CD14-positive monocyte (primary cell): ENCODE results near the gene B4GALNT4. TPM values are rescaled to one million over a fixed set of nuclear protein-coding genes. Genes with fewer than 3 reads are reported as not detected.
A peak's percentile ranks its signal among the peaks of the same experiment; 100 is the strongest.
"Not testable (repeated sequence)": the region's sequence is repeated elsewhere in the genome, so short reads cannot be mapped to it uniquely, and the experiment has no call there.

Experiments
- DNase-seq, 3 donors: peaks; one replicate each; pipeline ENCODE4 v3.0.0-alpha.2; 2011 to 2022
- H2AFZ ChIP-seq: 2 replicates; pipeline ENCODE4 v1.6.0; 2012; ENCODE audit warnings: mild to moderate bottlenecking, low read depth, low read length, inconsistent platforms; ENCODE audit not compliant: insufficient read depth, poor library complexity, severe bottlenecking
- H3K27ac ChIP-seq, 2 donors: 1 replicate in 1 of 2; 2 replicates in 1 of 2; pipeline ENCODE4 v1.5.1; 2012 to 2013; ENCODE audit warnings: low read length in 2 of 2, control low read depth in 1 of 2, inconsistent platforms in 1 of 2, low read depth in 1 of 2, mild to moderate bottlenecking in 1 of 2
- H3K27me3 ChIP-seq, 2 donors: one replicate each; pipeline versions ENCODE4 v1.6.0 to v1.6.1; 2011 to 2013; ENCODE audit warnings: low read length in 2 of 2; ENCODE audit not compliant: control insufficient read depth in 2 of 2, insufficient read depth in 2 of 2
- H3K36me3 ChIP-seq, 2 donors: replicated peaks in 1 of 2; 1 replicate in 1 of 2; 2 replicates in 1 of 2; pipeline versions ENCODE4 v1.5.1 to v1.6.1; 2012 to 2013; ENCODE audit warnings: low read length in 2 of 2, control low read depth in 1 of 2, inconsistent platforms in 1 of 2, mild to moderate bottlenecking in 1 of 2; ENCODE audit not compliant: insufficient read depth in 2 of 2, control insufficient read depth in 1 of 2
- H3K4me1 ChIP-seq, 2 donors: 1 replicate in 1 of 2; 2 replicates in 1 of 2; pipeline versions ENCODE4 v1.5.1 to v1.6.1; 2012 to 2013; ENCODE audit warnings: low read length in 2 of 2, control low read depth in 1 of 2, inconsistent platforms in 1 of 2, mild to moderate bottlenecking in 1 of 2, moderate library complexity in 1 of 2; ENCODE audit not compliant: insufficient read depth in 2 of 2, control insufficient read depth in 1 of 2
- H3K4me2 ChIP-seq: replicated peaks from 2 replicates; pipeline ENCODE3; 2012; ENCODE audit warnings: low read length, moderate library complexity, mild to moderate bottlenecking; ENCODE audit not compliant: poor library complexity, severe bottlenecking; ENCODE audit errors: extremely low read depth
- H3K4me3 ChIP-seq, 3 experiments: fragments of 200-600 bp in 1 of 3; sonication (generic) in 1 of 3; replicated peaks in 1 of 3; 1 replicate in 2 of 3; 2 replicates in 1 of 3; pipeline ENCODE4 v1.5.1; 2011 to 2013; ENCODE audit warnings: low read length in 3 of 3, mild to moderate bottlenecking in 3 of 3, control low read depth in 2 of 3, low read depth in 2 of 3, inconsistent platforms in 1 of 3, moderate library complexity in 1 of 3
- H3K79me2 ChIP-seq: 2 replicates; pipeline ENCODE4 v1.6.0; 2012; ENCODE audit warnings: mild to moderate bottlenecking, control low read depth, inconsistent platforms, low read length, moderate library complexity; ENCODE audit not compliant: insufficient read depth
- H3K9ac ChIP-seq: 2 replicates; pipeline ENCODE4 v1.6.0; 2017; ENCODE audit warnings: low read length, mild to moderate bottlenecking; ENCODE audit not compliant: insufficient read depth, poor library complexity, severe bottlenecking
- H3K9me3 ChIP-seq, 2 donors: replicated peaks in 1 of 2; 1 replicate in 1 of 2; 2 replicates in 1 of 2; pipeline versions ENCODE4 v1.5.1 to v1.6.1; 2012 to 2013; ENCODE audit warnings: low read length in 2 of 2, control low read depth in 1 of 2; ENCODE audit not compliant: control insufficient read depth in 1 of 2, insufficient read depth in 1 of 2
- H4K20me1 ChIP-seq: 2 replicates; pipeline ENCODE4 v1.6.0; 2012; ENCODE audit warnings: mild to moderate bottlenecking, low read length, control low read depth, moderate library complexity; ENCODE audit not compliant: insufficient read depth
- H3K27ac Mint-ChIP-seq, 7 donors: one replicate each; pipeline ENCODE4 v1.8.0; 2020; ENCODE audit warnings: mild to moderate bottlenecking in 7 of 7, mixed read lengths in 7 of 7, moderate library complexity in 6 of 7, inconsistent platforms in 2 of 7
- H3K27me3 Mint-ChIP-seq, 3 donors: one replicate each; pipeline ENCODE4 v1.8.0; 2021 to 2022; ENCODE audit warnings: low read depth in 3 of 3, mild to moderate bottlenecking in 3 of 3, mixed read lengths in 3 of 3, moderate library complexity in 3 of 3, inconsistent platforms in 1 of 3
- H3K36me3 Mint-ChIP-seq, 2 donors: one replicate each; pipeline ENCODE4 v1.8.0; 2020; ENCODE audit warnings: mixed read lengths in 2 of 2, inconsistent platforms in 1 of 2, mild to moderate bottlenecking in 1 of 2
- H3K4me1 Mint-ChIP-seq: one replicate; pipeline ENCODE4 v1.8.0; 2020; ENCODE audit warnings: mild to moderate bottlenecking, mixed read lengths
- H3K4me3 Mint-ChIP-seq, 2 donors: one replicate each; pipeline ENCODE4 v1.8.0; 2020; ENCODE audit warnings: mild to moderate bottlenecking in 2 of 2, mixed read lengths in 2 of 2, moderate library complexity in 1 of 2
- H3K9me3 Mint-ChIP-seq, 7 donors: one replicate each; pipeline ENCODE4 v1.8.0; 2020 to 2022; ENCODE audit warnings: mixed read lengths in 7 of 7, mild to moderate bottlenecking in 6 of 7, moderate library complexity in 6 of 7, inconsistent platforms in 2 of 7
- WGBS: methylation state at CpG from one replicate; pipeline ENCODE4 v1.1.5; 2013; ENCODE audit warnings: missing lambda C conversion rate; ENCODE audit not compliant: insufficient coverage; 5-methylcytosine and 5-hydroxymethylcytosine counted together
- intact Hi-C, 2 donors: fragments of 100-400 bp; cut with micrococcal nuclease; formaldehyde crosslinking; loops; one replicate each; pipeline versions ENCODE4 v1.15.0 to v1.15.1; 2023
- polyA minus RNA-seq: library from RNA; depleted of rRNA, polyadenylated mRNA; stranded (reverse); fragments of >200 nt; gene quantifications from 2 replicates; pipeline ENCODE4 v1.2.3, GENCODE V29; 2012
- polyA plus RNA-seq, 3 donors: library from polyadenylated mRNA; depleted of rRNA in 1 of 3; unstranded in 2 of 3; stranded (reverse) in 1 of 3; fragments of 300-500 nt in 2 of 3; fragments of >200 nt in 1 of 3; fragmentation: Illumina TruSeq in 2 of 3; gene quantifications; 1 replicate in 2 of 3; 2 replicates in 1 of 3; pipeline ENCODE4 v1.2.3, GENCODE V29; 2012 to 2021
- total RNA-seq, 12 experiments: library from RNA in 1 of 12; stranded (reverse) in 1 of 12; fragments of 120-200 nt in 1 of 12; gene quantifications; one replicate each; pipeline ENCODE4 v1.2.4 and lab custom pipeline; 2013 to 2026; ENCODE audit warnings: mixed read lengths in 6 of 12, inconsistent platforms in 1 of 12
- TF ChIP-seq, protein P1 (sequence below): fragments of 200-600 bp; IDR thresholded peaks from one replicate; pipeline ENCODE4 v1.8.0; 2022; ENCODE audit warnings: antibody characterized with exemption, mild to moderate bottlenecking

The B4GALNT4 gene, protein sequence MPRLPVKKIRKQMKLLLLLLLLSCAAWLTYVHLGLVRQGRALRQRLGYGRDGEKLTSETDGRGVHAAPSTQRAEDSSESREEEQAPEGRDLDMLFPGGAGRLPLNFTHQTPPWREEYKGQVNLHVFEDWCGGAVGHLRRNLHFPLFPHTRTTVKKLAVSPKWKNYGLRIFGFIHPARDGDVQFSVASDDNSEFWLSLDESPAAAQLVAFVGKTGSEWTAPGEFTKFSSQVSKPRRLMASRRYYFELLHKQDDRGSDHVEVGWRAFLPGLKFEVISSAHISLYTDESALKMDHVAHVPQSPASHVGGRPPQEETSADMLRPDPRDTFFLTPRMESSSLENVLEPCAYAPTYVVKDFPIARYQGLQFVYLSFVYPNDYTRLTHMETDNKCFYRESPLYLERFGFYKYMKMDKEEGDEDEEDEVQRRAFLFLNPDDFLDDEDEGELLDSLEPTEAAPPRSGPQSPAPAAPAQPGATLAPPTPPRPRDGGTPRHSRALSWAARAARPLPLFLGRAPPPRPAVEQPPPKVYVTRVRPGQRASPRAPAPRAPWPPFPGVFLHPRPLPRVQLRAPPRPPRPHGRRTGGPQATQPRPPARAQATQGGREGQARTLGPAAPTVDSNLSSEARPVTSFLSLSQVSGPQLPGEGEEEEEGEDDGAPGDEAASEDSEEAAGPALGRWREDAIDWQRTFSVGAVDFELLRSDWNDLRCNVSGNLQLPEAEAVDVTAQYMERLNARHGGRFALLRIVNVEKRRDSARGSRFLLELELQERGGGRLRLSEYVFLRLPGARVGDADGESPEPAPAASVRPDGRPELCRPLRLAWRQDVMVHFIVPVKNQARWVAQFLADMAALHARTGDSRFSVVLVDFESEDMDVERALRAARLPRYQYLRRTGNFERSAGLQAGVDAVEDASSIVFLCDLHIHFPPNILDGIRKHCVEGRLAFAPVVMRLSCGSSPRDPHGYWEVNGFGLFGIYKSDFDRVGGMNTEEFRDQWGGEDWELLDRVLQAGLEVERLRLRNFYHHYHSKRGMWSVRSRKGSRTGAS
- total RNA-seq (2013) = 0.12 TPM
- not detected for polyA plus RNA-seq
- polyA minus RNA-seq = 0.42 and 0.56 TPM in 2 replicates
- 0 to 10.2 (median 0.07) reads per million in 11 experiments for total RNA-seq (lab: John Stamatoyannopoulos, UW)

DNA sequence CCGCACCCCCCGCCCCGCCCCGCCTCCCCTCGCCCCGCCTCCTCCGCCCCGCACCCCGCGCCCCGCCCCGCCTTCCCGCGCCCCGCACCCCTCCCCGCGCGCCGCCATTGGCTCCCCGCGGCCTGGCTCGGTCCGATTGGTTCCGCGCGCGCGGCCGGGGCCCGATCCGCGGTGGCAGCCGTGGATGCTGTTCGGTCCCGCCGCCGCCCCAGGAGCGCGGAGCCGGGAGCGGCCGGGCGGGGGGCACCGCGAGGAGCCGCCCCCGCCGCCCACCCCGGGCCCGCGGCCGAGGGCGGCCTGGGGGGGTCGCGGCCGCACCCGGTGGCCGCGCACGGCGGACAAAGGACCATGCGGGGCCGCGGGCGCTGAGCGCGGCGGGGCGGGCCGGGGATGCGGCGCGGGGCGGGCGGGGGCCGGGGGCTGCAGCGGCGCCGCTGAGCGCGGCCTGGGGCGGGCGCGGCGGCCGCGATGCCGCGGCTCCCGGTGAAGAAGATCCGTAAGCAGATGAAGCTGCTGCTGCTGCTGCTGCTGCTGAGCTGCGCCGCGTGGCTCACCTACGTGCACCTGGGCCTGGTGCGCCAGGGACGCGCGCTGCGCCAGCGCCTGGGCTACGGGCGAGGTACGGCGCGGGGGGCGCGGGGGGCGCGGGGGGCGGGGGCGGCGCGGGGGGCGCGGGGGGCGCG lies at the start of gene B4GALNT4:
B4GALNT4 (plus strand) TSS at position 164 of the 683 bp plus-strand sequence; CDS start at position 469, 305 bp downstream.
- 0% methylated on average over 81 of the region's 118 CpGs for WGBS
- H3K9me3 ChIP-seq = peaks cover 0 to 7% of the 10 kb centered on the region in 2 donors
- H3K4me2 ChIP-seq = no peak within 1 kb of the TSS
- peaks cover 22 to 38% of the 10 kb centered on the region in 2 donors for H3K27me3 ChIP-seq
- H3K9ac ChIP-seq = no peak within 1 kb of the TSS
- H3K4me3 ChIP-seq = no peak within 1 kb of the TSS
- H3K36me3 Mint-ChIP-seq = peaks cover 0 to 4% of the 10 kb centered on the region in 2 donors
- no peak within 1 kb of the TSS for H3K27ac Mint-ChIP-seq
- no peaks in the 10 kb centered on the region for H4K20me1 ChIP-seq
- peaks cover 3% of the 10 kb centered on the region for H3K4me1 Mint-ChIP-seq
- DNase-seq = no peak
- H3K27ac ChIP-seq = no peak within 1 kb of the TSS
- H3K36me3 ChIP-seq = no peaks in the 10 kb centered on the region
- H3K79me2 ChIP-seq = no peaks in the 10 kb centered on the region
- peak within 1 kb of the TSS; percentile 48 to 81 for H3K4me3 Mint-ChIP-seq
- H3K9me3 Mint-ChIP-seq = peaks cover 0 to 20% (median 7%) of the 10 kb centered on the region in 7 donors
- no peaks in the 10 kb centered on the region for H3K4me1 ChIP-seq
- peaks cover 44 to 64% (median 55%) of the 10 kb centered on the region in 3 donors for H3K27me3 Mint-ChIP-seq
- TF ChIP-seq, protein P1, sequence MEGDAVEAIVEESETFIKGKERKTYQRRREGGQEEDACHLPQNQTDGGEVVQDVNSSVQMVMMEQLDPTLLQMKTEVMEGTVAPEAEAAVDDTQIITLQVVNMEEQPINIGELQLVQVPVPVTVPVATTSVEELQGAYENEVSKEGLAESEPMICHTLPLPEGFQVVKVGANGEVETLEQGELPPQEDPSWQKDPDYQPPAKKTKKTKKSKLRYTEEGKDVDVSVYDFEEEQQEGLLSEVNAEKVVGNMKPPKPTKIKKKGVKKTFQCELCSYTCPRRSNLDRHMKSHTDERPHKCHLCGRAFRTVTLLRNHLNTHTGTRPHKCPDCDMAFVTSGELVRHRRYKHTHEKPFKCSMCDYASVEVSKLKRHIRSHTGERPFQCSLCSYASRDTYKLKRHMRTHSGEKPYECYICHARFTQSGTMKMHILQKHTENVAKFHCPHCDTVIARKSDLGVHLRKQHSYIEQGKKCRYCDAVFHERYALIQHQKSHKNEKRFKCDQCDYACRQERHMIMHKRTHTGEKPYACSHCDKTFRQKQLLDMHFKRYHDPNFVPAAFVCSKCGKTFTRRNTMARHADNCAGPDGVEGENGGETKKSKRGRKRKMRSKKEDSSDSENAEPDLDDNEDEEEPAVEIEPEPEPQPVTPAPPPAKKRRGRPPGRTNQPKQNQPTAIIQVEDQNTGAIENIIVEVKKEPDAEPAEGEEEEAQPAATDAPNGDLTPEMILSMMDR = no peak
- no peak within 1 kb of the TSS for H2AFZ ChIP-seq
- intact Hi-C loops = no loop called here

DNA sequence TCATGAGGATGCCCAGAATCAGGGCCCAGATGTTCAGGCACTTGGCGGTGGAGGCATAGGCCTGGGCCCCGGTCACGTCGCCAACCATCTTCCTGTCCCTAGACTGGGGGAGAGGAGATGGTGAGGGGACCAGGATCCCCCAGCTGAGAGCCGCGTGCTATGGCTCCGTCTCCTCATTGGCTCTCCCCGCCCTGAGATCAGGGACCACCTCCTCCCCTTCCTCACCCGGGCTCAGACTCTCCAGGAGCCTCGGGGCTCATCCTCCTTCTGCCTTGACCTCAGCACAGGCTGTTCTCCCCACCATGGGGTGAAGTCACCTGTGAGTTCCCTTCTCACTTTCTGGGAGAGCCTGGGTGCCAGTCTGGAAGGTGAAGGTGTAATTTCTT lies 49.4 kb upstream of the B4GALNT4 start:
- H3K27ac ChIP-seq, H3K79me2 ChIP-seq, H3K9me3 Mint-ChIP-seq, DNase-seq, H4K20me1 ChIP-seq, H3K9me3 ChIP-seq, H3K36me3 ChIP-seq: not testable (repeated sequence)
- H3K27me3 Mint-ChIP-seq = peaks cover 15 to 51% (median 42%) of the 10 kb centered on the region in 3 donors
- H3K27ac Mint-ChIP-seq = peak overlapping the region in 6 of 7 donors; percentile 26 to 93 (median 84)
- Histone ChIP-seq H3K4me1 (peaks cover 19 to 37% of the 10 kb centered on the region in 2 donors), H3K4me3 (peak overlapping the region; percentile 53 to 85 (median 72)), H3K27me3 (peaks cover 4 to 35% of the 10 kb centered on the region in 2 donors), H3K9ac (peak overlapping the region; percentile 73), H2AFZ (peak overlapping the region; percentile 81), H3K4me2 (peak overlapping the region; percentile 60)
- peaks cover 6 to 16% of the 10 kb centered on the region in 2 donors for H3K36me3 Mint-ChIP-seq
- intact Hi-C loops = loop anchor here in 1 of 2 donors (2.0 kb wide), 1 partner anchor 13 kb away; the partner anchor contains the start of gene IFITM2
- peaks cover 25% of the 10 kb centered on the region for H3K4me1 Mint-ChIP-seq
- WGBS = no CpG with 5 or more reads among the region's 10 CpGs
- H3K4me3 Mint-ChIP-seq = peak overlapping the region; percentile 96 to 99
